GM12878 (cell line): ENCODE results near the gene XPC. TPM values are rescaled to one million over a fixed set of nuclear protein-coding genes. Genes with fewer than 3 reads are reported as not detected.

ENCODE experiments used
- ATAC-seq: fragments of 200-7000 bp; cut with Tn5 transposase; 3 replicates; pipeline ENCODE4 v1.9.1; 2020; ENCODE audit warnings: mild to moderate bottlenecking, moderate library complexity
- BruUV-seq: library from RNA; stranded (reverse); fragments of 400-500 nt; replicated peaks from 2 replicates; lab custom pipeline; 2021; lab: Mats Ljungman, UMichigan
- CTCF ChIA-PET: fragments of 300-600 bp; sonication (Branson Sonifier 250); formaldehyde crosslinking; extraction: SDS; loops from one replicate; lab custom pipeline; 2021; ENCODE audit warnings: inconsistent platforms; lab: Yijun Ruan, JAX
- POLR2A ChIA-PET: fragments of 350-600 bp; formaldehyde crosslinking; extraction: SDS; loops from one replicate; lab custom pipeline; 2021; ENCODE audit warnings: inconsistent platforms; lab: Charles Lee
- RAD21 ChIA-PET: fragments of 300-600 bp; sonication (Branson Sonifier 250); formaldehyde crosslinking; loops from one replicate; lab custom pipeline; 2023; ENCODE audit warnings: antibody characterized with exemption; ENCODE audit not compliant: unreplicated experiment; lab: Charles Lee
- SMC1A ChIA-PET: fragments of 300-600 bp; sonication (Branson Sonifier 250); formaldehyde crosslinking; loops from one replicate; lab custom pipeline; 2023; ENCODE audit not compliant: unreplicated experiment, uncharacterized antibody; lab: Charles Lee
- DNase-seq: peaks from one replicate; pipeline ENCODE4 v3.0.0-alpha.2; 2011; ENCODE audit warnings: low read depth, low spot score
- FAIRE-seq: peaks from 3 replicates; lab custom pipeline; 2011; peaks lifted over from hg19 to GRCh38; lab: Jason Lieb, UNC
- H2AFZ ChIP-seq: 2 replicates; pipeline ENCODE4 v1.6.0; 2011; ENCODE audit warnings: low read depth, low read length, control low read depth; ENCODE audit not compliant: control insufficient read depth
- H3K27ac ChIP-seq: 2 replicates; pipeline ENCODE4 v1.5.1; 2011; ENCODE audit warnings: control low read depth; ENCODE audit not compliant: control insufficient read depth, insufficient read depth
- H3K27me3 ChIP-seq, 2 experiments: replicated peaks in 1 of 2; 2 replicates each; pipeline versions ENCODE4 v1.6.0 to v1.6.1; 2011; ENCODE audit warnings: low read length in 1 of 2; ENCODE audit not compliant: control insufficient read depth in 2 of 2, insufficient read depth in 2 of 2
- H3K36me3 ChIP-seq, 2 experiments: 2 replicates each; pipeline ENCODE4 v1.5.1; 2011; ENCODE audit warnings: low read length in 1 of 2; ENCODE audit not compliant: control insufficient read depth in 2 of 2, insufficient read depth in 2 of 2
- H3K4me1 ChIP-seq: 2 replicates; pipeline ENCODE4 v1.6.1; 2011; ENCODE audit warnings: mild to moderate bottlenecking, low read length, moderate library complexity, mixed read lengths; ENCODE audit not compliant: control insufficient read depth, insufficient read depth
- H3K4me2 ChIP-seq: 2 replicates; pipeline ENCODE4 v1.6.0; 2011; ENCODE audit warnings: control low read depth; ENCODE audit not compliant: control insufficient read depth, insufficient read depth
- H3K4me3 ChIP-seq: fragments of 200-600 bp; sonication (generic); 2 replicates; pipeline ENCODE4 v1.5.1; 2016
- H3K79me2 ChIP-seq: 2 replicates; pipeline ENCODE4 v1.6.0; 2011; ENCODE audit warnings: low read length; ENCODE audit not compliant: control insufficient read depth, insufficient read depth
- H3K9ac ChIP-seq: 2 replicates; pipeline ENCODE4 v1.8.0; 2011; ENCODE audit warnings: low read length, control low read depth, mixed read lengths; ENCODE audit not compliant: control insufficient read depth, insufficient read depth
- H3K9me3 ChIP-seq: replicated peaks from 3 replicates; pipeline ENCODE4 v1.5.1; 2011; ENCODE audit warnings: mild to moderate bottlenecking, low read length; ENCODE audit not compliant: control insufficient read depth, insufficient read depth
- H4K20me1 ChIP-seq: 2 replicates; pipeline ENCODE4 v1.6.0; 2011; ENCODE audit not compliant: control insufficient read depth, insufficient read depth
- CHD2 ChIP-seq: IDR thresholded peaks from 2 replicates; pipeline ENCODE4 v1.6.1; 2011; ENCODE audit warnings: low read depth, low read length, improper control_type of control experiment, borderline replicate concordance
- MTA3 ChIP-seq: IDR thresholded peaks from 2 replicates; pipeline ENCODE4 v1.6.1; 2012; ENCODE audit warnings: low read length, inconsistent platforms, borderline replicate concordance
- POLR2A ChIP-seq: IDR thresholded peaks from 2 replicates; pipeline ENCODE4 v1.6.1; 2011; ENCODE audit warnings: low read depth, mild to moderate bottlenecking, low read length
- POLR2AphosphoS5 ChIP-seq: IDR thresholded peaks from 2 replicates; pipeline ENCODE4 v1.6.1; 2011; ENCODE audit warnings: mild to moderate bottlenecking, low read length, inconsistent platforms
- RAD21 ChIP-seq: IDR thresholded peaks from 2 replicates; pipeline ENCODE4 v1.6.1; 2011; ENCODE audit warnings: mild to moderate bottlenecking, low read depth, low read length, moderate library complexity; ENCODE audit not compliant: insufficient read depth
- SMC3 ChIP-seq: IDR thresholded peaks from 2 replicates; pipeline ENCODE4 v1.6.1; 2011; ENCODE audit warnings: low read length, improper control_type of control experiment, borderline replicate concordance
- SREBF2 ChIP-seq: IDR thresholded peaks from 2 replicates; pipeline ENCODE4 v1.6.1; 2012; ENCODE audit warnings: mild to moderate bottlenecking, low read length
- WGBS: methylation state at CpG from one replicate; pipeline ENCODE4 v1.1.6; 2016; ENCODE audit warnings: low lambda C conversion rate; ENCODE audit not compliant: insufficient replicate concordance, insufficient coverage; ENCODE audit errors: missing lambda C conversion rate; 5-methylcytosine and 5-hydroxymethylcytosine counted together
- in situ Hi-C: fragments of 300-500 bp; cut with MboI; formaldehyde crosslinking; loops from 9 replicates; pipeline ENCODE4 v1.14.3; 2018; ENCODE audit warnings: mixed read lengths
- intact Hi-C: fragments of 100-400 bp; cut with micrococcal nuclease; formaldehyde crosslinking; loops from one replicate; pipeline ENCODE4 v1.14.2; 2022; ENCODE audit not compliant: unreplicated experiment
- polyA plus RNA-seq, 11 experiments: library from polyadenylated mRNA; depleted of rRNA in 4 of 11; unstranded in 6 of 11; stranded (reverse) in 5 of 11; fragments of >200 nt; fragmentation: Nextera tagmentation in 4 of 11; fragmentation: Illumina TruSeq in 1 of 11; extraction: Ambion mirVana in 4 of 11; extraction: Trizol in 1 of 11; gene quantifications; 1 replicate in 1 of 11; 2 replicates in 10 of 11; pipeline versions ENCODE4 v1.2.1 to v1.2.3, GENCODE V29; 2011 to 2016; ENCODE audit warnings: inconsistent platforms in 2 of 11, missing spikeins in 2 of 11, low read depth in 1 of 11
- total RNA-seq, 4 experiments: library from RNA; depleted of rRNA in 3 of 4; stranded (reverse); fragments of >200 nt in 3 of 4; fragmentation: Illumina TruSeq in 1 of 4; extraction: Trizol in 1 of 4; gene quantifications; 2 replicates each; pipeline versions ENCODE4 v1.2.1 to v1.2.3, GENCODE V29; 2013 to 2021
- TF ChIP-seq, protein P1 (sequence below): fragments of 450-650 bp; IDR thresholded peaks from 2 replicates; pipeline ENCODE4 v1.6.1; 2017; ENCODE audit warnings: mild to moderate bottlenecking
- TF ChIP-seq, protein P2 (sequence below), 3 experiments: IDR thresholded peaks in 2 of 3; conservative IDR thresholded peaks in 1 of 3; 2 replicates each; pipeline ENCODE4 v1.5.1; 2011; ENCODE audit warnings: low read depth in 3 of 3, low read length in 3 of 3, mild to moderate bottlenecking in 3 of 3, control low read depth in 2 of 3, moderate library complexity in 2 of 3, inconsistent platforms in 1 of 3, mixed read lengths in 1 of 3; ENCODE audit not compliant: control insufficient read depth in 2 of 3, insufficient read depth in 1 of 3; ENCODE audit errors: extremely low read depth in 1 of 3

XPC gene
- total and polyA plus RNA-seq, 10 of the 15 experiments (the other 5 are each of a cell fraction or from before 2014, with no cell fraction given), result 4.0 to 48.3 (median 29.8) TPM

DNA sequence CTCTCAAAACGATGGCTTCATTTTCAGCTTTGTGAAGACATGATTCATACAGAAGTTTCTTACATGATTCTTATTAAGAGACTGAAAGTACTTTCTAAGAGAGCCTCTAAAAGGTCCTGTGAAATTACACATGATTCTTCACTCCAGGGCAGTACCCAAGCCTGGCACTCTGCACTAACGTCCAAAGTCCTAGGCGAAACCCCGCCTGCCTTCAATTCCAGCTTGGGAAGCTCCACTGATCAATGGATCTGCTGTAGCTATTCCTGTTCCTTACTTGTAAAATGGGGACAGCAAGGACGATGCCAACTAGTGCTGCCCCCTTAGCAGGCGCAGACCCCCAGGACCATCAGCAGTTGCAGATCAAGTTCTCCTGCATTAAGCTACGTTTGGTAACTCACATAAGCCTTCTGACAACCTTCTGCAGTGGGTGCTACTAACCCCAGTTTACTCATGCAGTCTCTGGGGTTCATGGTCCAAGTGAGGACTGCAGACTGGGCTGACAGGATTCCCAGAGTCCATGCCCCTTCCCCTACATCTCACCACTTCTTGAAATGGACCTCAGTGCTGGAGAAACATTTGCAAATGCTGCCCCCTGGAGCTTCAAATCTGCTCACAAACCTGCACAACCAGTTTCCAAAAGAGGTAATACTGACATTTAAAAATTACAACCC is 64.3 kb downstream of the XPC start:
- Histone ChIP-seq H3K4me1 (no peaks in the 10 kb centered on the region), H3K9me3 (no peaks in the 10 kb centered on the region), H3K4me2 (no peak overlapping the region), H3K79me2 (no peaks in the 10 kb centered on the region), H3K36me3 (peaks cover 8 to 17% of the 10 kb centered on the region in 2 experiments; a peak in 3 of 4 replicates), H2AFZ (no peak overlapping the region), H3K9ac (no peak overlapping the region), H3K4me3 (no peak overlapping the region), H3K27ac (no peak overlapping the region), H4K20me1 (no peaks in the 10 kb centered on the region), H3K27me3 (no peaks in the 10 kb centered on the region)
- no peak for DNase-seq
- ATAC-seq, result no peak
- intact Hi-C loops (no loop called here), in situ Hi-C loops (no loop called here)
- TF ChIP-seq, protein P1, sequence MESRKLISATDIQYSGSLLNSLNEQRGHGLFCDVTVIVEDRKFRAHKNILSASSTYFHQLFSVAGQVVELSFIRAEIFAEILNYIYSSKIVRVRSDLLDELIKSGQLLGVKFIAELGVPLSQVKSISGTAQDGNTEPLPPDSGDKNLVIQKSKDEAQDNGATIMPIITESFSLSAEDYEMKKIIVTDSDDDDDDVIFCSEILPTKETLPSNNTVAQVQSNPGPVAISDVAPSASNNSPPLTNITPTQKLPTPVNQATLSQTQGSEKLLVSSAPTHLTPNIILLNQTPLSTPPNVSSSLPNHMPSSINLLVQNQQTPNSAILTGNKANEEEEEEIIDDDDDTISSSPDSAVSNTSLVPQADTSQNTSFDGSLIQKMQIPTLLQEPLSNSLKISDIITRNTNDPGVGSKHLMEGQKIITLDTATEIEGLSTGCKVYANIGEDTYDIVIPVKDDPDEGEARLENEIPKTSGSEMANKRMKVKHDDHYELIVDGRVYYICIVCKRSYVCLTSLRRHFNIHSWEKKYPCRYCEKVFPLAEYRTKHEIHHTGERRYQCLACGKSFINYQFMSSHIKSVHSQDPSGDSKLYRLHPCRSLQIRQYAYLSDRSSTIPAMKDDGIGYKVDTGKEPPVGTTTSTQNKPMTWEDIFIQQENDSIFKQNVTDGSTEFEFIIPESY, result no peak
- TF ChIP-seq RAD21 (peak; percentile 35; the same call in 1 of the 2 replicates), SREBF2 (no peak), POLR2AphosphoS5 (no peak), SMC3 (peak; percentile 23; the same call in 1 of the 2 replicates), CHD2 (no peak), MTA3 (no peak), POLR2A (no peak)
- TF ChIP-seq, protein P2, sequence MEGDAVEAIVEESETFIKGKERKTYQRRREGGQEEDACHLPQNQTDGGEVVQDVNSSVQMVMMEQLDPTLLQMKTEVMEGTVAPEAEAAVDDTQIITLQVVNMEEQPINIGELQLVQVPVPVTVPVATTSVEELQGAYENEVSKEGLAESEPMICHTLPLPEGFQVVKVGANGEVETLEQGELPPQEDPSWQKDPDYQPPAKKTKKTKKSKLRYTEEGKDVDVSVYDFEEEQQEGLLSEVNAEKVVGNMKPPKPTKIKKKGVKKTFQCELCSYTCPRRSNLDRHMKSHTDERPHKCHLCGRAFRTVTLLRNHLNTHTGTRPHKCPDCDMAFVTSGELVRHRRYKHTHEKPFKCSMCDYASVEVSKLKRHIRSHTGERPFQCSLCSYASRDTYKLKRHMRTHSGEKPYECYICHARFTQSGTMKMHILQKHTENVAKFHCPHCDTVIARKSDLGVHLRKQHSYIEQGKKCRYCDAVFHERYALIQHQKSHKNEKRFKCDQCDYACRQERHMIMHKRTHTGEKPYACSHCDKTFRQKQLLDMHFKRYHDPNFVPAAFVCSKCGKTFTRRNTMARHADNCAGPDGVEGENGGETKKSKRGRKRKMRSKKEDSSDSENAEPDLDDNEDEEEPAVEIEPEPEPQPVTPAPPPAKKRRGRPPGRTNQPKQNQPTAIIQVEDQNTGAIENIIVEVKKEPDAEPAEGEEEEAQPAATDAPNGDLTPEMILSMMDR (IDR thresholded peaks at IDR 0.05 in 2 of 3, conservative IDR thresholded peaks at IDR 0.05 in 1 of 3; ENCODE audit: control insufficient read depth in 2 of 3, extremely low read depth in 1 of 3, insufficient read depth in 1 of 3, low read depth in 3 of 3, low read length in 3 of 3), result peak in 1 of 3 experiments; percentile 17; a peak in 2 of 6 replicates
- no TSS peak for BruUV-seq
- 98% methylated on average over 7 of the region's 7 CpGs for WGBS
- SMC1A ChIA-PET, result interaction anchor here (2.0 kb wide), 1 partner anchor 218 kb away, joined by 8 read pairs; no protein-coding TSS in a partner anchor
- RAD21 ChIA-PET, result interaction anchor here (1.7 kb wide), 1 partner anchor 217 kb away, joined by 11 read pairs; no protein-coding TSS in a partner anchor
- POLR2A ChIA-PET, result no interaction called here
- FAIRE-seq, result no peak
- CTCF ChIA-PET, result interaction anchor here (1.2 to 2.8 kb wide), 3 partner anchors 10 to 217 kb away, joined by 3 to 22 read pairs (median 4); partner anchors contain the start of genes CHCHD4 and TMEM43
